HepG2 (cell line): ENCODE data around the gene NDN. TPM values are rescaled to one million over a fixed set of nuclear protein-coding genes. Genes with fewer than 3 reads are reported as not detected.

Source experiments
- HHEX ChIP-seq: IDR thresholded peaks from 2 replicates; pipeline ENCODE4 v1.6.1; 2016; ENCODE audit warnings: control low read depth
- KLF15 ChIP-seq: sonication (generic); formaldehyde crosslinking; IDR thresholded peaks from 2 replicates; pipeline ENCODE4 v1.8.1; 2023; ENCODE audit warnings: borderline replicate concordance, mild to moderate bottlenecking, inconsistent platforms, missing genetic modification reagents, mixed read lengths
- MXD4 ChIP-seq: IDR thresholded peaks from 2 replicates; pipeline ENCODE4 v1.6.1; 2016; ENCODE audit warnings: mild to moderate bottlenecking, missing biosample characterization, missing genetic modification reagents
- NAIF1 ChIP-seq: sonication (generic); formaldehyde crosslinking; IDR thresholded peaks from 2 replicates; pipeline ENCODE4 v1.5.0; 2020; ENCODE audit warnings: mild to moderate bottlenecking, missing genetic modification reagents, borderline replicate concordance
- PAX8 ChIP-seq: sonication (generic); formaldehyde crosslinking; IDR thresholded peaks from 2 replicates; pipeline ENCODE4 v1.8.0; 2022; ENCODE audit warnings: mild to moderate bottlenecking, missing genetic modification reagents, borderline replicate concordance
- PHF21A ChIP-seq: sonication (generic); formaldehyde crosslinking; IDR thresholded peaks from 2 replicates; pipeline ENCODE4 v1.5.0; 2020; ENCODE audit warnings: mild to moderate bottlenecking, missing genetic modification reagents
- POLR2A ChIP-seq, 2 experiments: IDR thresholded peaks; 2 replicates each; pipeline ENCODE4 v1.6.1; 2011; ENCODE audit warnings: low read depth in 2 of 2, low read length in 2 of 2, mild to moderate bottlenecking in 1 of 2, moderate library complexity in 1 of 2; ENCODE audit not compliant: insufficient read depth in 1 of 2
- POLR2AphosphoS2 ChIP-seq: IDR thresholded peaks from 2 replicates; pipeline ENCODE4 v1.6.1; 2011; ENCODE audit warnings: low read depth, low read length, improper control_type of control experiment
- PPARG ChIP-seq: conservative IDR thresholded peaks from 2 replicates; pipeline ENCODE4 v1.6.1; 2016; ENCODE audit warnings: missing biosample characterization, missing genetic modification reagents
- SCMH1 ChIP-seq: sonication (generic); formaldehyde crosslinking; IDR thresholded peaks from 2 replicates; pipeline ENCODE4 v1.9.0; 2021; ENCODE audit warnings: missing genetic modification reagents, mild to moderate bottlenecking, borderline replicate concordance
- THAP9 ChIP-seq: sonication (generic); formaldehyde crosslinking; IDR thresholded peaks from 2 replicates; pipeline ENCODE4; 2020; ENCODE audit warnings: missing genetic modification reagents, mild to moderate bottlenecking, borderline replicate concordance
- ZBTB7A ChIP-seq: sonication (generic); formaldehyde crosslinking; IDR thresholded peaks from 2 replicates; pipeline ENCODE4 v1.8.0; 2022; ENCODE audit warnings: mild to moderate bottlenecking, missing genetic modification reagents
- ZFP1 ChIP-seq: IDR thresholded peaks from 2 replicates; pipeline ENCODE4 v1.6.1; 2016
- ZFP91 ChIP-seq: sonication (generic); formaldehyde crosslinking; IDR thresholded peaks from 2 replicates; pipeline ENCODE4 v1.9.0; 2022; ENCODE audit warnings: missing genetic modification reagents, mild to moderate bottlenecking, borderline replicate concordance
- ZFX ChIP-seq: sonication (generic); formaldehyde crosslinking; IDR thresholded peaks from 2 replicates; pipeline ENCODE4 v1.4.0; 2020; ENCODE audit warnings: mild to moderate bottlenecking, low read depth, missing genetic modification reagents, moderate library complexity
- ZKSCAN5 ChIP-seq: sonication (generic); formaldehyde crosslinking; IDR thresholded peaks from 2 replicates; pipeline ENCODE4 v1.5.1; 2020; ENCODE audit warnings: mild to moderate bottlenecking, missing genetic modification reagents
- ZNF484 ChIP-seq: sonication (generic); formaldehyde crosslinking; IDR thresholded peaks from 2 replicates; pipeline ENCODE4 v1.5.1; 2020; ENCODE audit warnings: mild to moderate bottlenecking, low read depth, missing genetic modification reagents, borderline replicate concordance
- ZNF547 ChIP-seq: sonication (generic); formaldehyde crosslinking; IDR thresholded peaks from 2 replicates; pipeline ENCODE4 v1.5.1; 2020; ENCODE audit warnings: mild to moderate bottlenecking, missing genetic modification reagents
- ZNF674 ChIP-seq: sonication (generic); formaldehyde crosslinking; IDR thresholded peaks from 2 replicates; pipeline ENCODE4 v1.5.0; 2020; ENCODE audit warnings: low read depth, mild to moderate bottlenecking, missing genetic modification reagents
- ZNF746 ChIP-seq: sonication (generic); formaldehyde crosslinking; IDR thresholded peaks from 2 replicates; pipeline ENCODE4 v1.8.0; 2022; ENCODE audit warnings: mild to moderate bottlenecking, missing genetic modification reagents
- ZNF75D ChIP-seq: sonication (generic); formaldehyde crosslinking; IDR thresholded peaks from 2 replicates; pipeline ENCODE4 v1.8.1; 2023; ENCODE audit warnings: missing genetic modification reagents, mild to moderate bottlenecking, borderline replicate concordance
- ZNF776 ChIP-seq: sonication (generic); formaldehyde crosslinking; IDR thresholded peaks from 2 replicates; pipeline ENCODE4 v1.4.0; 2020; ENCODE audit warnings: mild to moderate bottlenecking, missing genetic modification reagents
- ZNF839 ChIP-seq: sonication (generic); formaldehyde crosslinking; IDR thresholded peaks from 2 replicates; pipeline ENCODE4 v1.4.0; 2020; ENCODE audit warnings: missing genetic modification reagents, mild to moderate bottlenecking, borderline replicate concordance
- polyA plus RNA-seq, 8 experiments: library from polyadenylated mRNA; depleted of rRNA in 3 of 8; stranded (reverse) in 7 of 8; unstranded in 1 of 8; fragments of >200 nt; fragmentation: Illumina TruSeq in 4 of 8; extraction: Trizol in 4 of 8; gene quantifications; 2 replicates each; pipeline versions ENCODE4 v1.2.1 to v1.2.3, GENCODE V29; 2011 to 2016; ENCODE audit warnings: low read depth in 4 of 8, missing spikeins in 1 of 8, mixed read lengths in 1 of 8; ENCODE audit not compliant: insufficient read depth in 1 of 8
- total RNA-seq, 5 experiments: library from RNA; depleted of rRNA; stranded (reverse); fragments of >200 nt; fragmentation: Illumina TruSeq; extraction: Trizol; gene quantifications; 2 replicates each; pipeline ENCODE4 v1.2.3, GENCODE V29; 2016; ENCODE audit warnings: low read depth in 1 of 5

NDN gene
- total and polyA plus RNA-seq, 2 of the 13 experiments (the other 11 are each of a cell fraction or from before 2014, with no cell fraction given), result 0.03 TPM; not detected in 1

DNA sequence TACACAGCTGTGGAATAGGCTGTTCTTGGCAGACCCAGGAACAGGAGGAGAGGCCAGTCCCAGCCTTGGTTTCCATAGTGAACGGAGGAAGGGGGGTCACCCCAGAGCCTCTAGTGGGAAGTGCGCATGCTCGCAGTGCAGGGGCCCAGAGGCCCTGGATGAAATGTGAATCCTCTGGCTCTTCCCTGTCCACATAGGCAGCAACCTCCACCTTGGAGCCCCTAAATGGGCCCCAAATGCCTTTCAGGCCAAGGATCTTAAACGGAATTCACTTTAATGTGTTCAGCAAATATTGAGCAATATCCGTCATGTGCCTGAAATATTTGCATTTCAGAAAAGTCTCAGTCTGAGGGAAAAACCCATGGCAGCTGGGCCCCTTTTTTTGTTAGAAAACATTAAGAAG, 3.3 kb upstream of the NDN start (continued):
- no peak for TF ChIP-seq ZKSCAN5 (CRISPR knock-in tag)
- TF ChIP-seq POLR2AphosphoS2, result no peak
- TF ChIP-seq ZNF674 (CRISPR knock-in tag), result no peak
- no peak for TF ChIP-seq ZFP91 (CRISPR knock-in tag)
- peak; percentile 54; the same call in 1 of the 2 replicates for TF ChIP-seq PPARG
- peak; percentile 42; the same call in 1 of the 2 replicates for TF ChIP-seq HHEX (CRISPR knock-in tag)
- no peak for TF ChIP-seq ZNF746
- TF ChIP-seq ZNF75D (CRISPR knock-in tag), result no peak
- TF ChIP-seq PHF21A (CRISPR knock-in tag), result peak; percentile 87
- peak; percentile 57 for TF ChIP-seq ZFX
- TF ChIP-seq ZFP1 (CRISPR knock-in tag), result peak; percentile 80; the same call in 1 of the 2 replicates
- TF ChIP-seq THAP9, result no peak; the same call in 1 of the 2 replicates
- 0 out of 2 replicates have a peak, but pooled peaks have one; percentile 27 for TF ChIP-seq NAIF1
- no peak for TF ChIP-seq ZNF776 (CRISPR knock-in tag)
- TF ChIP-seq MXD4 (CRISPR knock-in tag), result no peak
- TF ChIP-seq ZNF547 (CRISPR knock-in tag), result no peak
- TF ChIP-seq SCMH1 (CRISPR knock-in tag), result no peak
- TF ChIP-seq ZNF484 (CRISPR knock-in tag), result no peak
- TF ChIP-seq POLR2A (IDR thresholded peaks at IDR 0.05; ENCODE audit: insufficient read depth in 1 of 2, low read depth in 2 of 2, low read length in 2 of 2), result no peak
- no peak for TF ChIP-seq ZBTB7A
- TF ChIP-seq KLF15, result no peak
- TF ChIP-seq ZNF839 (CRISPR knock-in tag), result no peak
- TF ChIP-seq PAX8 (CRISPR knock-in tag), result no peak
